ENCODE measurements around the gene ZNF385B.

- TF ChIP-seq POLR2A (IDR thresholded peaks at IDR 0.05) (no peak), CTCF (IDR thresholded peaks at IDR 0.05) (no peak)
These were observed 131.4 kb downstream of the ZNF385B start for GRCh38 chr2:179729966-179730365.

Measured in adrenal gland (tissue), 5 donors.